ENCODE data around the gene SLC25A44.

The SLC25A44 gene

GRCh38 chr1:156229809-156230472, 36.0 kb downstream of the SLC25A44 start:
- H3K4me3 ChIP-seq (ENCODE audit: control insufficient read depth, low read depth, low read length) = no peak overlapping the region
- TF ChIP-seq, protein P1, sequence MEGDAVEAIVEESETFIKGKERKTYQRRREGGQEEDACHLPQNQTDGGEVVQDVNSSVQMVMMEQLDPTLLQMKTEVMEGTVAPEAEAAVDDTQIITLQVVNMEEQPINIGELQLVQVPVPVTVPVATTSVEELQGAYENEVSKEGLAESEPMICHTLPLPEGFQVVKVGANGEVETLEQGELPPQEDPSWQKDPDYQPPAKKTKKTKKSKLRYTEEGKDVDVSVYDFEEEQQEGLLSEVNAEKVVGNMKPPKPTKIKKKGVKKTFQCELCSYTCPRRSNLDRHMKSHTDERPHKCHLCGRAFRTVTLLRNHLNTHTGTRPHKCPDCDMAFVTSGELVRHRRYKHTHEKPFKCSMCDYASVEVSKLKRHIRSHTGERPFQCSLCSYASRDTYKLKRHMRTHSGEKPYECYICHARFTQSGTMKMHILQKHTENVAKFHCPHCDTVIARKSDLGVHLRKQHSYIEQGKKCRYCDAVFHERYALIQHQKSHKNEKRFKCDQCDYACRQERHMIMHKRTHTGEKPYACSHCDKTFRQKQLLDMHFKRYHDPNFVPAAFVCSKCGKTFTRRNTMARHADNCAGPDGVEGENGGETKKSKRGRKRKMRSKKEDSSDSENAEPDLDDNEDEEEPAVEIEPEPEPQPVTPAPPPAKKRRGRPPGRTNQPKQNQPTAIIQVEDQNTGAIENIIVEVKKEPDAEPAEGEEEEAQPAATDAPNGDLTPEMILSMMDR (conservative IDR thresholded peaks at IDR 0.05; ENCODE audit: control insufficient read depth, insufficient read depth, low read depth, low read length) = no peak
- DNase-seq (ENCODE audit: low read depth) = no peak

- no peak for DNase-seq (ENCODE audit: low read depth)
- TF ChIP-seq, protein P1 (conservative IDR thresholded peaks at IDR 0.05; ENCODE audit: control insufficient read depth, insufficient read depth, low read depth, low read length) = no peak
- no peak overlapping the region for H3K4me3 ChIP-seq (ENCODE audit: control insufficient read depth, low read depth, low read length)
These were observed 36.6 kb downstream of the SLC25A44 start for GRCh38 chr1:156230473-156230837.

DNA sequence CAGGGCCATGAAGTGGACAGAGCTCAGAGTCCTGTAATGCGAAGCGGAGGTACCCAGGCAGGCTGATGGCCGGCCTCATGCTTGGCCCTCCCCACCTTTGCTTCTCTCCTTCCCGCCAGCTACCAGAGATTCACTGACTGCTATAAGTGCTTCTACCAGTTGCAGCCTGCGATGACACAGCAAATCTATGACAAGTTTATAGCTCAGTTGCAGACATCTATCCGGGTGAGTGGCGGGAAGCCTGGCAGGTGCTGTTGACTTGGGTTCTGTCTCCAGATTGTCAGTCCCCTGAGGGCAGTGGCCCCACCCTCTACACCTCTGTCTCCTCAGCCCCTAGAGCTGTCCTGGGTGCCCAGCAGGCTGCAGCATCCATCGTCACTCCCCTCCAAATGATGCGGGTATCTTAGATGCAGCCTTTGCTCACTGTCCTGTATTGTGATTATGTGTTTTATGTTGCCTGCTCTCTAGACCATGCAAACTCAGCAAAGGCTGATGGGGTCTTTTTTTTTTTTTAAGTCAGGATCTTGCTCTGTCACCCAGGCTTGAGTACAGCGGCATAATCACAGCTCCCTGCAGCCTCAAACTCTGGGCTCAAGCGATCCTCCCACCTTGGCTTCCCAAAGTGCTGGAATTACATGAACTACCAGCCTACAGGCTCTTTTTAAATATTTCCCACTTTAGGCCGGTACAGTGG, 38.4 kb downstream of the SLC25A44 start:
- no peak overlapping the region for H3K4me3 ChIP-seq (ENCODE audit: control insufficient read depth, low read depth, low read length)
- TF ChIP-seq, protein P1 (conservative IDR thresholded peaks at IDR 0.05; ENCODE audit: control insufficient read depth, insufficient read depth, low read depth, low read length) = no peak
- DNase-seq (ENCODE audit: low read depth) = no peak

- TF ChIP-seq, protein P1 (conservative IDR thresholded peaks at IDR 0.05; ENCODE audit: control insufficient read depth, insufficient read depth, low read depth, low read length) = no peak
- no peak overlapping the region for H3K4me3 ChIP-seq (ENCODE audit: control insufficient read depth, low read depth, low read length)
- peak; percentile 78 for DNase-seq (ENCODE audit: low read depth)
These were observed 39.7 kb downstream of the SLC25A44 start for GRCh38 chr1:156233426-156234127.

DNA sequence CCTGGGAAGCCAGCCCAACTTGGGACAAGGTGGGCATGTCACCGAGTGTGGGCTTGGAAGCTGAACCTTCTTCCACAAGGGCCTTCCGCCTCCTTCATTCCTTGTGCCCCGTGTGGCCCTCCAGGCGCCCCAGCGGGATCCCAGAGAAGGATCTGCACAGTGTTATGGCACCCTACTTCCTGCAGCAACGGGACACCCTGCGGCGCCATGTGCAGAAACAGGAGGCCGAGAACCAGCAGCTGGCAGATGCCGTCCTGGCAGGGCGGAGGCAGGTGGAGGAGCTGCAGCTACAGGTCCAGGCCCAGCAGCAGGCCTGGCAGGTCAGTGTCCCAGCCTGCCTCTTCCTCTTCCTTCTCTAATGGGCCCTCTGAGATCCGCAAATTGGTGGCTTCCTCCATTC, 42.3 kb downstream of the SLC25A44 start:
- H3K4me3 ChIP-seq (ENCODE audit: control insufficient read depth, low read depth, low read length) = no peak overlapping the region
- TF ChIP-seq, protein P1 (conservative IDR thresholded peaks at IDR 0.05; ENCODE audit: control insufficient read depth, insufficient read depth, low read depth, low read length) = no peak
- no peak for DNase-seq (ENCODE audit: low read depth)

GRCh38 chr1:156238248-156238647, 44.3 kb downstream of the SLC25A44 start:
- H3K4me3 ChIP-seq (ENCODE audit: control insufficient read depth, low read depth, low read length) = no peak overlapping the region
- TF ChIP-seq, protein P1 (conservative IDR thresholded peaks at IDR 0.05; ENCODE audit: control insufficient read depth, insufficient read depth, low read depth, low read length) = no peak
- no peak for DNase-seq (ENCODE audit: low read depth)

Measured in fibroblast of mammary gland (primary cell).